ENCODE measurements around the gene ZNF518A.
A peak's percentile ranks its signal among the peaks of the same experiment; 100 is the strongest.

Gene ZNF518A

GRCh38 chr10:96090463-96090800 lies 39.7 kb upstream of the ZNF518A start:
- H3K4me3 ChIP-seq (ENCODE audit: low read depth, low read length) = peak overlapping the region; percentile 60
- DNase-seq (ENCODE audit: low read depth) = no peak
- TF ChIP-seq CTCF (IDR thresholded peaks at IDR 0.05; ENCODE audit: control insufficient read depth, extremely low read depth, insufficient read depth) = no peak

GRCh38 chr10:96092999-96093767 lies 36.9 kb upstream of the ZNF518A start:
- no peak overlapping the region for H3K4me3 ChIP-seq (ENCODE audit: low read depth, low read length)
- DNase-seq (ENCODE audit: low read depth) = no peak
- no peak for TF ChIP-seq CTCF (IDR thresholded peaks at IDR 0.05; ENCODE audit: control insufficient read depth, extremely low read depth, insufficient read depth)

- no peak overlapping the region for H3K4me3 ChIP-seq (ENCODE audit: low read depth, low read length)
- TF ChIP-seq CTCF (IDR thresholded peaks at IDR 0.05; ENCODE audit: control insufficient read depth, extremely low read depth, insufficient read depth) = no peak
- DNase-seq (ENCODE audit: low read depth) = no peak
Measured at GRCh38 chr10:96093948-96094347, 36.1 kb upstream of the ZNF518A start.

GRCh38 chr10:96096958-96097357 lies 33.1 kb upstream of the ZNF518A start:
- DNase-seq (ENCODE audit: low read depth) = no peak
- TF ChIP-seq CTCF (IDR thresholded peaks at IDR 0.05; ENCODE audit: control insufficient read depth, extremely low read depth, insufficient read depth) = no peak

GRCh38 chr10:96097865-96098264 lies 32.2 kb upstream of the ZNF518A start:
- no peak for TF ChIP-seq CTCF (IDR thresholded peaks at IDR 0.05; ENCODE audit: control insufficient read depth, extremely low read depth, insufficient read depth)
- DNase-seq (ENCODE audit: low read depth) = no peak
- H3K4me3 ChIP-seq (ENCODE audit: low read depth, low read length) = no peak overlapping the region

More at GRCh38 chr10:96096958-96097357, 33.1 kb upstream of the ZNF518A start:
- H3K4me3 ChIP-seq (ENCODE audit: low read depth, low read length) = no peak overlapping the region

GRCh38 chr10:96107623-96108038 lies 22.5 kb upstream of the ZNF518A start:
- no peak for DNase-seq (ENCODE audit: low read depth)
- no peak for TF ChIP-seq CTCF (IDR thresholded peaks at IDR 0.05; ENCODE audit: control insufficient read depth, extremely low read depth, insufficient read depth)
- H3K4me3 ChIP-seq (ENCODE audit: low read depth, low read length) = no peak overlapping the region

- TF ChIP-seq CTCF (IDR thresholded peaks at IDR 0.05; ENCODE audit: control insufficient read depth, extremely low read depth, insufficient read depth) = no peak
- no peak for DNase-seq (ENCODE audit: low read depth)
- no peak overlapping the region for H3K4me3 ChIP-seq (ENCODE audit: low read depth, low read length)
Measured at GRCh38 chr10:96112531-96112930, 17.6 kb upstream of the ZNF518A start.
